COLO668 (cell line): ENCODE data around the gene CGRRF1.

Experiments used
- DNase-seq: peaks from one replicate; lab custom pipeline; 2025; ENCODE audit not compliant: unreplicated experiment; lab: John Stamatoyannopoulos, UW

The CGRRF1 gene

GRCh38 chr14:54574528-54574927 lies 64.8 kb downstream of the CGRRF1 start:
- DNase-seq, result no peak

- no peak for DNase-seq
These were observed 67.8 kb downstream of the CGRRF1 start for GRCh38 chr14:54577494-54577893.

GRCh38 chr14:54577977-54578376 lies 68.3 kb downstream of the CGRRF1 start:
- DNase-seq, result no peak

- DNase-seq, result no peak
These were observed 69.9 kb downstream of the CGRRF1 start for GRCh38 chr14:54579621-54580020.

- no peak for DNase-seq
These were observed 71.2 kb downstream of the CGRRF1 start for GRCh38 chr14:54580933-54581332.

- no peak for DNase-seq
These were observed 72.6 kb downstream of the CGRRF1 start for GRCh38 chr14:54582334-54582733.

- DNase-seq, result no peak
These were observed 74.4 kb downstream of the CGRRF1 start for GRCh38 chr14:54584097-54584496.

GRCh38 chr14:54585214-54585613 lies 75.5 kb downstream of the CGRRF1 start:
- no peak for DNase-seq
